Midbrain (tissue), 1 donor: ENCODE results near the gene ACBD6.

ENCODE experiments used
- DNase-seq: peaks from one replicate; lab custom pipeline; 2025; lab: John Stamatoyannopoulos, UW

Gene ACBD6

GRCh38 chr1:180295999-180296398 lies 206.4 kb downstream of the ACBD6 start:
- no peak for DNase-seq

GRCh38 chr1:180294711-180295110 lies 207.7 kb downstream of the ACBD6 start:
- DNase-seq: no peak

GRCh38 chr1:180291004-180291403 lies 211.4 kb downstream of the ACBD6 start:
- DNase-seq: no peak

GRCh38 chr1:180290265-180291001 lies 211.9 kb downstream of the ACBD6 start:
- no peak for DNase-seq

- DNase-seq: no peak
Measured at GRCh38 chr1:180288940-180289339, 213.4 kb downstream of the ACBD6 start.

GRCh38 chr1:180287988-180288705 lies 214.2 kb downstream of the ACBD6 start:
- DNase-seq: no peak

GRCh38 chr1:180286417-180286816 lies 216.0 kb downstream of the ACBD6 start:
- no peak for DNase-seq

- no peak for DNase-seq
Measured at GRCh38 chr1:180283098-180283497, 219.3 kb downstream of the ACBD6 start.

GRCh38 chr1:180282401-180283044 lies 219.9 kb downstream of the ACBD6 start:
- no peak for DNase-seq

GRCh38 chr1:180281490-180281889 lies 220.9 kb downstream of the ACBD6 start:
- DNase-seq: no peak

- DNase-seq: no peak
Measured at GRCh38 chr1:180280617-180281016, 221.8 kb downstream of the ACBD6 start.

GRCh38 chr1:180279651-180280050 lies 222.7 kb downstream of the ACBD6 start:
- DNase-seq: no peak

GRCh38 chr1:180278596-180279395 lies 223.6 kb downstream of the ACBD6 start:
- DNase-seq: no peak

- no peak for DNase-seq
Measured at GRCh38 chr1:180278194-180278515, 224.2 kb downstream of the ACBD6 start.

- no peak for DNase-seq
Measured at GRCh38 chr1:180277476-180278193, 224.7 kb downstream of the ACBD6 start.

GRCh38 chr1:180275726-180276125 lies 226.7 kb downstream of the ACBD6 start:
- DNase-seq: no peak

- DNase-seq: no peak
Measured at GRCh38 chr1:180274221-180274620, 228.2 kb downstream of the ACBD6 start.

- DNase-seq: no peak
Measured at GRCh38 chr1:180273066-180273465, 229.3 kb downstream of the ACBD6 start.

- no peak for DNase-seq
Measured at GRCh38 chr1:180272395-180272794, 230.0 kb downstream of the ACBD6 start.

GRCh38 chr1:180271272-180272255 lies 230.8 kb downstream of the ACBD6 start:
- no peak for DNase-seq
